OCI-LY7 (cell line): ENCODE results near the gene HRH2.

Experiments
- CTCF ChIP-seq: fragments of 200-600 bp; sonication (generic); conservative IDR thresholded peaks from 2 replicates; pipeline ENCODE4 v1.5.1; 2014; ENCODE audit warnings: mild to moderate bottlenecking, antibody characterized with exemption, low read length, moderate library complexity, mixed read lengths
- EZH2phosphoT487 ChIP-seq: fragments of 200-600 bp; sonication (generic); IDR thresholded peaks from 2 replicates; pipeline ENCODE4 v1.6.1; 2018; ENCODE audit warnings: low read depth, borderline replicate concordance, mild to moderate bottlenecking, mixed run types, antibody characterized with exemption, low read length, moderate library complexity, mixed read lengths

- TF ChIP-seq CTCF = peak; percentile 96
- TF ChIP-seq EZH2phosphoT487 = no peak
Measured at GRCh38 chr5:175729829-175730277, 72.0 kb downstream of the HRH2 start.
